WTC11 (cell line): ENCODE results near the gene GPR37. TPM values are rescaled to one million over a fixed set of nuclear protein-coding genes. Genes with fewer than 3 reads are reported as not detected.

Experiments used
- ATAC-seq: fragments of 200-7000 bp; cut with Tn5 transposase; 2 replicates; pipeline ENCODE4 v1.10.0; 2021; ENCODE audit warnings: mild to moderate bottlenecking, moderate library complexity
- CTCF ChIA-PET: fragments of 300-600 bp; sonication (Branson Sonifier 250); formaldehyde crosslinking; loops from one replicate; lab custom pipeline; 2021; ENCODE audit warnings: antibody characterized with exemption; lab: Charles Lee
- POLR2A ChIA-PET: fragments of 350-600 bp; sonication (Branson Sonifier 250); formaldehyde crosslinking; loops from one replicate; lab custom pipeline; 2021; ENCODE audit warnings: antibody characterized with exemption; lab: Charles Lee
- DNase-seq: peaks from one replicate; pipeline ENCODE4 v3.0.0; 2021; ENCODE audit warnings: low spot score
- H3K27ac Mint-ChIP-seq: 2 replicates; pipeline ENCODE4 v1.8.0; 2021; ENCODE audit warnings: mixed read lengths
- H3K27me3 Mint-ChIP-seq: 2 replicates; pipeline ENCODE4 v1.8.0; 2021; ENCODE audit warnings: low read depth, mild to moderate bottlenecking, moderate library complexity, mixed read lengths
- H3K36me3 Mint-ChIP-seq: 2 replicates; pipeline ENCODE4 v1.8.0; 2021; ENCODE audit warnings: mixed read lengths
- H3K4me1 Mint-ChIP-seq: 2 replicates; pipeline ENCODE4 v1.8.0; 2022; ENCODE audit warnings: mixed read lengths
- H3K4me3 Mint-ChIP-seq: 2 replicates; pipeline ENCODE4 v1.8.0; 2021; ENCODE audit warnings: mild to moderate bottlenecking, moderate library complexity, mixed read lengths
- H3K9me3 Mint-ChIP-seq: 2 replicates; pipeline ENCODE4 v1.8.0; 2021; ENCODE audit warnings: mixed read lengths
- CREM ChIP-seq: sonication (generic); formaldehyde crosslinking; IDR thresholded peaks from 2 replicates; pipeline ENCODE4 v1.8.1; 2022; ENCODE audit warnings: mild to moderate bottlenecking, missing genetic modification reagents, moderate library complexity
- ELF4 ChIP-seq: sonication (generic); formaldehyde crosslinking; IDR thresholded peaks from 2 replicates; pipeline ENCODE4 v1.8.1; 2022; ENCODE audit warnings: low read depth, mild to moderate bottlenecking, moderate library complexity, missing genetic modification reagents
- EMX1 ChIP-seq: fragments of 250-450 bp; sonication (Bioruptor Pico); IDR thresholded peaks from 2 replicates; pipeline ENCODE4 v1.8.0; 2021; ENCODE audit warnings: mild to moderate bottlenecking
- FOXJ3 ChIP-seq: sonication (generic); formaldehyde crosslinking; IDR thresholded peaks from 2 replicates; pipeline ENCODE4 v1.9.0; 2021; ENCODE audit warnings: missing genetic modification reagents, mild to moderate bottlenecking, borderline replicate concordance
- HMGA2 ChIP-seq: fragments of 250-450 bp; sonication (Bioruptor Pico); IDR thresholded peaks from 2 replicates; pipeline ENCODE4 v1.4.0; 2021; ENCODE audit warnings: mild to moderate bottlenecking, moderate library complexity
- KAT7 ChIP-seq: sonication (generic); formaldehyde crosslinking; IDR thresholded peaks from 2 replicates; pipeline ENCODE4 v1.8.1; 2023; ENCODE audit warnings: missing genetic modification reagents, mild to moderate bottlenecking, borderline replicate concordance
- NFE2L1 ChIP-seq: sonication (generic); formaldehyde crosslinking; IDR thresholded peaks from 2 replicates; pipeline ENCODE4 v1.8.1; 2023; ENCODE audit warnings: missing genetic modification reagents
- NR1H2 ChIP-seq: sonication (generic); formaldehyde crosslinking; IDR thresholded peaks from 2 replicates; pipeline ENCODE4 v1.9.0; 2021; ENCODE audit warnings: mild to moderate bottlenecking, moderate library complexity, missing genetic modification reagents
- PRRX2 ChIP-seq: fragments of 250-450 bp; sonication (Bioruptor Pico); IDR thresholded peaks from 2 replicates; pipeline ENCODE4 v1.8.0; 2021; ENCODE audit warnings: mild to moderate bottlenecking
- ZNF219 ChIP-seq: sonication (generic); formaldehyde crosslinking; IDR thresholded peaks from 2 replicates; pipeline ENCODE4 v1.8.0; 2023; ENCODE audit warnings: missing genetic modification reagents, mild to moderate bottlenecking, borderline replicate concordance
- ZNF416 ChIP-seq: fragments of 250-450 bp; sonication (Bioruptor Pico); IDR thresholded peaks from 2 replicates; pipeline ENCODE4 v1.9.0; 2021; ENCODE audit warnings: mild to moderate bottlenecking, inconsistent platforms
- ZNF423 ChIP-seq: fragments of 250-450 bp; sonication (Bioruptor Pico); IDR thresholded peaks from 2 replicates; pipeline ENCODE4 v2.1.2; 2022; ENCODE audit warnings: mild to moderate bottlenecking, moderate library complexity
- total RNA-seq: library from RNA; stranded (reverse); gene quantifications from 3 replicates; pipeline ENCODE4 v1.2.3, GENCODE V29; 2021
- TF ChIP-seq, protein P1 (sequence below): sonication (generic); formaldehyde crosslinking; IDR thresholded peaks from 2 replicates; pipeline ENCODE4 v1.8.1; 2022; ENCODE audit warnings: low read depth, mild to moderate bottlenecking, moderate library complexity, missing genetic modification reagents, borderline replicate concordance
- TF ChIP-seq, protein P2 (sequence below): sonication (generic); formaldehyde crosslinking; IDR thresholded peaks from 2 replicates; pipeline ENCODE4 v1.8.1; 2023; ENCODE audit warnings: mild to moderate bottlenecking, missing genetic modification reagents, moderate library complexity
- TF ChIP-seq, protein P3 (sequence below): sonication (generic); formaldehyde crosslinking; IDR thresholded peaks from 2 replicates; pipeline ENCODE4 v1.8.0; 2022; ENCODE audit warnings: mild to moderate bottlenecking, missing genetic modification reagents
- TF ChIP-seq, protein P4 (sequence below): sonication (generic); formaldehyde crosslinking; IDR thresholded peaks from 2 replicates; pipeline ENCODE4 v1.8.1; 2022; ENCODE audit warnings: low read depth, missing genetic modification reagents, borderline replicate concordance
- TF ChIP-seq, protein P5 (sequence below): sonication (generic); formaldehyde crosslinking; IDR thresholded peaks from 2 replicates; pipeline ENCODE4 v1.8.1; 2023; ENCODE audit warnings: mild to moderate bottlenecking, missing genetic modification reagents

Gene GPR37
- total RNA-seq, 1 experiment from 2014 or later: 20.4 TPM

DNA sequence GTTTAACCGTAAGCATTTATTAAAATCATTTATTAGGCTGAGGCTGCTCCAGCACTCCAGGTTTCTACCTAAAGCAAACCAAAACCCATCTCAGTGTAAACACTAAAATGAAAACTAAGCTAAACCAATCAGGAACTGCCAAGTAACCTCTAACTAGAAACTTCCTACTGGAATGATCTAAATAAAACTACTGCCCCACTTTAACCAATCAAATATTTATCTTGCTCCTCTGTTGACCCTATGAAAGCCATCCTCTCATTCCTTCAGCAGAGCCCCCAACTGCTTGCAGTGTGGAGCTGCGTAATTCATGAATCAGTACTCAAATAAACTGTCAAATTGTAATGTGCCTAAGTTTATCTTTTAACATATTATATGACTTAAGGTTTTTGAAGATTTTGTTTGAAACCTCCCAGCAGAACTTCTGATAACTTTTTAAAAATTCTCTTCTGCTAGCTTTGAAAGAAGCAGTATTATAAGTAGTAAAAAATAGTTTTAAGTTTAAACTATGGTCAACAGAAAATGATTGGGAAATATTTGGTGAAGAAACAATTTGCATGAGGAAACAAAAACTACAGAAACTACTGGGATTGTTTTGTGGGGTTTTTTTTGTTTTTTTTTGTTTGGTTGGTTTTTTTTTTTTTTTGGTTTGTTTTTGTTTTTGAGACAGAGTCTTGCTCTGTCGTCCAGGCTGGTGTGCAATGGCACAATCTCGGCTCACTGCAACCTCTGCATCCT, 47.4 kb downstream of the GPR37 start:
- H3K9me3 Mint-ChIP-seq: peaks cover 10% of the 10 kb centered on the region
- POLR2A ChIA-PET: no interaction called here
- no peak overlapping the region for H3K4me3 Mint-ChIP-seq

DNA sequence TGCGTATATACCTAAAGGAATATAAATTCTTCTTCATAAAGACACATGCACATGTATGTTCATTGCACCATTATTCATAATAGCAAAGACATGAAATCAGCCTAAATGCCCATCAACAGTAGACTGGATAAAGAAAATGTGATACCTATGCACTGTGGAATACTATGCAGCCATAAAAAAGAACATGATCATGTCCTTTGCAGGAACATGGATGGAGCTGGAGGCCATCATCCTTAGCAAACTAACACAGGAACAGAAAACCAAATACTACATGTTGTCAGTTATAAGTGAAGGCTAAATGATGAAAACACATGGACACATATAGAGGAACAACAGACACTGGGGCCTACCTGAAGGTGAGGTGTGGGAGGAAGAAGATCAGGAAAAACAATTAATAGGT, 48.7 kb downstream of the GPR37 start:
- peaks cover 10% of the 10 kb centered on the region for H3K9me3 Mint-ChIP-seq
- peaks cover 8% of the 10 kb centered on the region; the same call in 1 of the 2 replicates for H3K36me3 Mint-ChIP-seq
- no peaks in the 10 kb centered on the region for H3K27me3 Mint-ChIP-seq
- ChIA-PET POLR2A (no interaction called here), CTCF (no interaction called here)
- TF ChIP-seq, protein P1, sequence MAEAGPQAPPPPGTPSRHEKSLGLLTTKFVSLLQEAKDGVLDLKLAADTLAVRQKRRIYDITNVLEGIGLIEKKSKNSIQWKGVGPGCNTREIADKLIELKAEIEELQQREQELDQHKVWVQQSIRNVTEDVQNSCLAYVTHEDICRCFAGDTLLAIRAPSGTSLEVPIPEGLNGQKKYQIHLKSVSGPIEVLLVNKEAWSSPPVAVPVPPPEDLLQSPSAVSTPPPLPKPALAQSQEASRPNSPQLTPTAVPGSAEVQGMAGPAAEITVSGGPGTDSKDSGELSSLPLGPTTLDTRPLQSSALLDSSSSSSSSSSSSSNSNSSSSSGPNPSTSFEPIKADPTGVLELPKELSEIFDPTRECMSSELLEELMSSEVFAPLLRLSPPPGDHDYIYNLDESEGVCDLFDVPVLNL (CRISPR knock-in tag): no peak
- TF ChIP-seq FOXJ3 (CRISPR knock-in tag): no peak
- TF ChIP-seq PRRX2 (CRISPR knock-in tag): no peak
- TF ChIP-seq, protein P2, sequence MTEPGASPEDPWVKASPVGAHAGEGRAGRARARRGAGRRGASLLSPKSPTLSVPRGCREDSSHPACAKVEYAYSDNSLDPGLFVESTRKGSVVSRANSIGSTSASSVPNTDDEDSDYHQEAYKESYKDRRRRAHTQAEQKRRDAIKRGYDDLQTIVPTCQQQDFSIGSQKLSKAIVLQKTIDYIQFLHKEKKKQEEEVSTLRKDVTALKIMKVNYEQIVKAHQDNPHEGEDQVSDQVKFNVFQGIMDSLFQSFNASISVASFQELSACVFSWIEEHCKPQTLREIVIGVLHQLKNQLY (CRISPR knock-in tag): no peak
- no peak for TF ChIP-seq ELF4 (CRISPR knock-in tag)
- peaks cover 42% of the 10 kb centered on the region for H3K4me1 Mint-ChIP-seq
- no peak overlapping the region for H3K4me3 Mint-ChIP-seq
- ATAC-seq: no peak
- no peak overlapping the region for H3K27ac Mint-ChIP-seq
- no peak for DNase-seq

More for the DNA sequence above, 47.4 kb downstream of the GPR37 start:
- ATAC-seq (peak; percentile 63), DNase-seq (no peak)
- Mint-ChIP-seq H3K27ac (no peak overlapping the region), H3K27me3 (no peaks in the 10 kb centered on the region), H3K36me3 (peaks cover 8% of the 10 kb centered on the region; the same call in 1 of the 2 replicates), H3K4me1 (peaks cover 35% of the 10 kb centered on the region)
- TF ChIP-seq ZNF219 (CRISPR knock-in tag) (no peak), NR1H2 (CRISPR knock-in tag) (no peak), NFE2L1 (CRISPR knock-in tag) (no peak), ZNF416 (CRISPR knock-in tag) (no peak), CREM (CRISPR knock-in tag) (no peak), EMX1 (no peak), KAT7 (CRISPR knock-in tag) (no peak)
- TF ChIP-seq, protein P3, sequence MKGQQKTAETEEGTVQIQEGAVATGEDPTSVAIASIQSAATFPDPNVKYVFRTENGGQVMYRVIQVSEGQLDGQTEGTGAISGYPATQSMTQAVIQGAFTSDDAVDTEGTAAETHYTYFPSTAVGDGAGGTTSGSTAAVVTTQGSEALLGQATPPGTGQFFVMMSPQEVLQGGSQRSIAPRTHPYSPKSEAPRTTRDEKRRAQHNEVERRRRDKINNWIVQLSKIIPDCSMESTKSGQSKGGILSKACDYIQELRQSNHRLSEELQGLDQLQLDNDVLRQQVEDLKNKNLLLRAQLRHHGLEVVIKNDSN (CRISPR knock-in tag): no peak
- CTCF ChIA-PET: interaction anchor here (0.6 kb wide), 1 partner anchor 1183 kb away, joined by 5 read pairs; no protein-coding TSS in a partner anchor

DNA sequence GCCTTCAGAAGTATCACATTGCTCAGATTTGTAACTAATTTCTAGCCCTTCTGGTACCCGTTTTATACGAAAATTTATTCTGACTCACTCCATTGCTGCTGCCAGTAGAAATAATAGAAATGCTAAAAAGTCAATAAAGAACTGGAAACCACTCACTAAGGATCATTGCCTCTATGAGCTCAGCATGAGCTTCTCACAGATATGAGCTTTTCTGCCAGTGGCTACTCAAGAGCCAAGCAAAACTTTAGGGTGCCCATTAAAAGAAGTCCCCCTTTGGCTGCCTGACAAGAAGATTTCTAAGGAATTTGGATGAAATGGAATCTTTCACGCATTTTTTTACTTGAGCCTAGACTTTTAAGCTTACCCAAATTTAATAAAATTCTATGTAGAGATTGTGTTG, 52.5 kb downstream of the GPR37 start:
- peaks cover 24% of the 10 kb centered on the region for H3K4me1 Mint-ChIP-seq
- ChIA-PET CTCF (no interaction called here), POLR2A (no interaction called here)
- ATAC-seq (no peak; the same call in 1 of the 2 replicates), DNase-seq (no peak)
- peaks cover 14% of the 10 kb centered on the region for H3K36me3 Mint-ChIP-seq
- H3K27ac Mint-ChIP-seq: 0 out of 2 replicates have a peak overlapping the region, but pooled peaks have one; percentile 7
- no peaks in the 10 kb centered on the region for H3K27me3 Mint-ChIP-seq
- no peak for TF ChIP-seq KAT7 (CRISPR knock-in tag)
- TF ChIP-seq, protein P4, sequence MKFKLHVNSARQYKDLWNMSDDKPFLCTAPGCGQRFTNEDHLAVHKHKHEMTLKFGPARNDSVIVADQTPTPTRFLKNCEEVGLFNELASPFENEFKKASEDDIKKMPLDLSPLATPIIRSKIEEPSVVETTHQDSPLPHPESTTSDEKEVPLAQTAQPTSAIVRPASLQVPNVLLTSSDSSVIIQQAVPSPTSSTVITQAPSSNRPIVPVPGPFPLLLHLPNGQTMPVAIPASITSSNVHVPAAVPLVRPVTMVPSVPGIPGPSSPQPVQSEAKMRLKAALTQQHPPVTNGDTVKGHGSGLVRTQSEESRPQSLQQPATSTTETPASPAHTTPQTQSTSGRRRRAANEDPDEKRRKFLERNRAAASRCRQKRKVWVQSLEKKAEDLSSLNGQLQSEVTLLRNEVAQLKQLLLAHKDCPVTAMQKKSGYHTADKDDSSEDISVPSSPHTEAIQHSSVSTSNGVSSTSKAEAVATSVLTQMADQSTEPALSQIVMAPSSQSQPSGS (CRISPR knock-in tag): no peak
- TF ChIP-seq ZNF423 (CRISPR knock-in tag): no peak
- no peak for TF ChIP-seq HMGA2 (CRISPR knock-in tag)
- TF ChIP-seq, protein P5, sequence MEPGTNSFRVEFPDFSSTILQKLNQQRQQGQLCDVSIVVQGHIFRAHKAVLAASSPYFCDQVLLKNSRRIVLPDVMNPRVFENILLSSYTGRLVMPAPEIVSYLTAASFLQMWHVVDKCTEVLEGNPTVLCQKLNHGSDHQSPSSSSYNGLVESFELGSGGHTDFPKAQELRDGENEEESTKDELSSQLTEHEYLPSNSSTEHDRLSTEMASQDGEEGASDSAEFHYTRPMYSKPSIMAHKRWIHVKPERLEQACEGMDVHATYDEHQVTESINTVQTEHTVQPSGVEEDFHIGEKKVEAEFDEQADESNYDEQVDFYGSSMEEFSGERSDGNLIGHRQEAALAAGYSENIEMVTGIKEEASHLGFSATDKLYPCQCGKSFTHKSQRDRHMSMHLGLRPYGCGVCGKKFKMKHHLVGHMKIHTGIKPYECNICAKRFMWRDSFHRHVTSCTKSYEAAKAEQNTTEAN (CRISPR knock-in tag): no peak
- peaks cover 14% of the 10 kb centered on the region for H3K9me3 Mint-ChIP-seq
- H3K4me3 Mint-ChIP-seq: no peak overlapping the region
